HepG2 (cell line): ENCODE data around the gene STARD6. TPM values are rescaled to one million over a fixed set of nuclear protein-coding genes. Genes with fewer than 3 reads are reported as not detected.

Experiments
- ATAC-seq: fragments of 200-7000 bp; cut with Tn5 transposase; 3 replicates; pipeline ENCODE4 v1.9.1; 2020; ENCODE audit warnings: mild to moderate bottlenecking, moderate library complexity
- BruUV-seq: library from RNA; stranded (reverse); fragments of 400-500 nt; replicated peaks from 2 replicates; lab custom pipeline; 2021; lab: Mats Ljungman, UMichigan
- CTCF ChIA-PET: fragments of 300-600 bp; formaldehyde crosslinking; extraction: SDS; loops from one replicate; lab custom pipeline; 2021; ENCODE audit warnings: low total read pairs, inconsistent platforms, low intra/inter-chr PET ratio; lab: Yijun Ruan, JAX
- POLR2A ChIA-PET: fragments of 350-600 bp; sonication (Branson Sonifier 250); formaldehyde crosslinking; loops from one replicate; lab custom pipeline; 2020; ENCODE audit warnings: antibody characterized with exemption, inconsistent platforms; lab: Yijun Ruan, JAX
- DNase-seq: peaks from one replicate; pipeline ENCODE4 v3.0.0-alpha.2; 2015; ENCODE audit warnings: low spot score
- FAIRE-seq: peaks from 3 replicates; lab custom pipeline; 2011; peaks lifted over from hg19 to GRCh38; lab: Jason Lieb, UNC
- H2AFZ ChIP-seq: one replicate; pipeline ENCODE4 v1.6.1; 2011; ENCODE audit warnings: low read length, inconsistent platforms
- H3K27ac ChIP-seq: fragments of 300-600 bp; 3 replicates; pipeline ENCODE4 v1.8.0; 2011; ENCODE audit warnings: mixed run types, mild to moderate bottlenecking, mixed read lengths, low read length, inconsistent platforms; ENCODE audit not compliant: insufficient read depth; ENCODE audit errors: extremely low read length
- H3K27me3 ChIP-seq, 2 experiments: fragments of 200-600 bp in 1 of 2; 2 replicates in 1 of 2; 3 replicates in 1 of 2; pipeline versions ENCODE4 v1.6.0 to v1.8.0; 2011; ENCODE audit warnings: low read length in 2 of 2, mild to moderate bottlenecking in 2 of 2, moderate library complexity in 2 of 2, inconsistent platforms in 1 of 2; ENCODE audit not compliant: insufficient read depth in 2 of 2, control insufficient read depth in 1 of 2
- H3K36me3 ChIP-seq, 2 experiments: fragments of 200-600 bp in 1 of 2; replicated peaks in 1 of 2; 2 replicates in 1 of 2; 3 replicates in 1 of 2; pipeline versions ENCODE4 v1.5.1 to v1.8.0; 2011; ENCODE audit warnings: low read length in 2 of 2, inconsistent platforms in 1 of 2; ENCODE audit not compliant: insufficient read depth in 2 of 2, control insufficient read depth in 1 of 2
- H3K4me1 ChIP-seq: 2 replicates; pipeline ENCODE4 v1.5.1; 2012; ENCODE audit warnings: low read length, inconsistent platforms; ENCODE audit not compliant: insufficient read depth
- H3K4me2 ChIP-seq: 2 replicates; pipeline ENCODE4 v1.6.0; 2011; ENCODE audit warnings: low read depth, low read length, inconsistent platforms
- H3K4me3 ChIP-seq, 3 experiments: fragments of 200-600 bp in 1 of 3; sonication (generic), shearing (Covaris generic) in 1 of 3; replicated peaks in 1 of 3; 2 replicates each; pipeline ENCODE4 v1.5.1; 2011 to 2016; ENCODE audit warnings: low read length in 3 of 3, inconsistent platforms in 2 of 3, low read depth in 2 of 3, mild to moderate bottlenecking in 2 of 3, control low read depth in 1 of 3, mixed read lengths in 1 of 3; ENCODE audit not compliant: insufficient read depth in 1 of 3
- H3K79me2 ChIP-seq: one replicate; pipeline ENCODE4 v1.6.1; 2011; ENCODE audit warnings: low read length, inconsistent platforms; ENCODE audit not compliant: insufficient read depth
- H3K9ac ChIP-seq: 2 replicates; pipeline ENCODE4 v1.6.0; 2011; ENCODE audit warnings: mild to moderate bottlenecking, low read depth, low read length, inconsistent platforms; ENCODE audit not compliant: insufficient read depth
- H3K9me3 ChIP-seq: 2 replicates; pipeline ENCODE4 v1.5.1; 2012; ENCODE audit warnings: mild to moderate bottlenecking, low read length
- H4K20me1 ChIP-seq: 2 replicates; pipeline ENCODE4 v1.6.0; 2011; ENCODE audit warnings: inconsistent platforms, mild to moderate bottlenecking, low read length, moderate library complexity; ENCODE audit not compliant: insufficient read depth
- MIER3 ChIP-seq: IDR thresholded peaks from 2 replicates; pipeline ENCODE4 v1.6.1; 2016; ENCODE audit warnings: missing compliant biosample characterization, borderline replicate concordance
- NFE2 ChIP-seq: sonication (generic); formaldehyde crosslinking; IDR thresholded peaks from 2 replicates; pipeline ENCODE4 v1.4.0; 2020; ENCODE audit warnings: missing genetic modification reagents
- ZBTB20 ChIP-seq: sonication (generic); formaldehyde crosslinking; IDR thresholded peaks from 2 replicates; pipeline ENCODE4 v1.8.1; 2023; ENCODE audit warnings: missing genetic modification reagents, low read depth, mild to moderate bottlenecking, borderline replicate concordance
- ZNF343 ChIP-seq: sonication (generic); formaldehyde crosslinking; IDR thresholded peaks from 2 replicates; pipeline ENCODE4 v1.4.0; 2020; ENCODE audit warnings: mild to moderate bottlenecking, missing genetic modification reagents
- ZNF547 ChIP-seq: sonication (generic); formaldehyde crosslinking; IDR thresholded peaks from 2 replicates; pipeline ENCODE4 v1.5.1; 2020; ENCODE audit warnings: mild to moderate bottlenecking, missing genetic modification reagents
- ZNF607 ChIP-seq: sonication (generic); formaldehyde crosslinking; IDR thresholded peaks from 2 replicates; pipeline ENCODE4 v1.5.1; 2020; ENCODE audit warnings: missing genetic modification reagents, mild to moderate bottlenecking, borderline replicate concordance
- ZNF770 ChIP-seq: sonication (generic); formaldehyde crosslinking; IDR thresholded peaks from 2 replicates; pipeline ENCODE4 v1.5.0; 2020; ENCODE audit warnings: mild to moderate bottlenecking, missing genetic modification reagents
- ZNF792 ChIP-seq: IDR thresholded peaks from 2 replicates; pipeline ENCODE4 v1.6.1; 2016
- WGBS: methylation state at CpG from one replicate; pipeline ENCODE4 v1.1.6; 2017; ENCODE audit warnings: low lambda C conversion rate; 5-methylcytosine and 5-hydroxymethylcytosine counted together
- in situ Hi-C: cut with HindIII; loops from 2 replicates; pipeline ENCODE4 v1.10.0; 2017; ENCODE audit warnings: low pct_unique_long_range_greater_than_20kb; ENCODE audit not compliant: extremely low pct_ligation_motif_present
- intact Hi-C: fragments of 100-400 bp; cut with micrococcal nuclease; formaldehyde crosslinking; loops from one replicate; pipeline ENCODE4 v1.10.0; 2022; ENCODE audit not compliant: unreplicated experiment
- polyA plus RNA-seq, 8 experiments: library from polyadenylated mRNA; depleted of rRNA in 3 of 8; stranded (reverse) in 7 of 8; unstranded in 1 of 8; fragments of >200 nt; fragmentation: Illumina TruSeq in 4 of 8; extraction: Trizol in 4 of 8; gene quantifications; 2 replicates each; pipeline versions ENCODE4 v1.2.1 to v1.2.3, GENCODE V29; 2011 to 2016; ENCODE audit warnings: low read depth in 4 of 8, missing spikeins in 1 of 8, mixed read lengths in 1 of 8; ENCODE audit not compliant: insufficient read depth in 1 of 8
- total RNA-seq, 5 experiments: library from RNA; depleted of rRNA; stranded (reverse); fragments of >200 nt; fragmentation: Illumina TruSeq; extraction: Trizol; gene quantifications; 2 replicates each; pipeline ENCODE4 v1.2.3, GENCODE V29; 2016; ENCODE audit warnings: low read depth in 1 of 5

The STARD6 gene
- total and polyA plus RNA-seq, 2 of the 13 experiments (the other 11 are each of a cell fraction or from before 2014, with no cell fraction given), result not detected

GRCh38 chr18:54381640-54382039 lies 24.0 kb upstream of the STARD6 start:
- no peak overlapping the region for H3K27ac ChIP-seq
- in situ Hi-C loops (no loop called here), intact Hi-C loops (loop anchor here (10.0 kb wide), 1 partner anchor 573 kb away; the partner anchor contains the start of gene CCDC68)
- no peak overlapping the region for H3K9ac ChIP-seq
- FAIRE-seq (no peak), DNase-seq (no peak), ATAC-seq (no peak)
- ChIA-PET CTCF (no interaction called here), POLR2A (no interaction called here)
- TF ChIP-seq MIER3 (CRISPR knock-in tag) (no peak), ZNF343 (CRISPR knock-in tag) (no peak), ZNF792 (CRISPR knock-in tag) (no peak), ZNF770 (CRISPR knock-in tag) (no peak), ZNF607 (CRISPR knock-in tag) (no peak), ZBTB20 (CRISPR knock-in tag) (no peak), ZNF547 (no peak), NFE2 (CRISPR knock-in tag) (no peak)
- H3K9me3 ChIP-seq, result no peaks in the 10 kb centered on the region
- H3K4me1 ChIP-seq, result peaks cover 9% of the 10 kb centered on the region; the same call in 1 of the 2 replicates
- H3K36me3 ChIP-seq, result no peaks in the 10 kb centered on the region
- H4K20me1 ChIP-seq, result no peaks in the 10 kb centered on the region
- BruUV-seq, result no TSS peak
- no peak overlapping the region for H2AFZ ChIP-seq
- WGBS, result 99% methylated on average over 2 of the region's 2 CpGs
- H3K4me3 ChIP-seq, result no peak overlapping the region
- H3K4me2 ChIP-seq, result no peak overlapping the region
- no peaks in the 10 kb centered on the region for H3K79me2 ChIP-seq
- H3K27me3 ChIP-seq, result no peaks in the 10 kb centered on the region
